Panc1 (cell line): Measurements from ENCODE around the gene SASH3. TPM values are rescaled to one million over a fixed set of nuclear protein-coding genes. Genes with fewer than 3 reads are reported as not detected.

Experiments
- ATAC-seq: fragments of 200-7000 bp; cut with Tn5 transposase; 2 replicates; pipeline ENCODE4 v1.9.1; 2020; ENCODE audit warnings: mild to moderate bottlenecking, moderate library complexity
- BruUV-seq: library from RNA; stranded (reverse); fragments of 400-500 nt; replicated peaks from 2 replicates; lab custom pipeline; 2021; lab: Mats Ljungman, UMichigan
- CTCF ChIA-PET: fragments of 300-600 bp; sonication (Branson Sonifier 250); formaldehyde crosslinking; loops from one replicate; lab custom pipeline; 2022; ENCODE audit warnings: antibody characterized with exemption; lab: Charles Lee
- POLR2A ChIA-PET: fragments of 300-600 bp; sonication (Branson Sonifier 250); formaldehyde crosslinking; loops from one replicate; lab custom pipeline; 2022; ENCODE audit warnings: antibody characterized with exemption; lab: Charles Lee
- DNase-seq: peaks from one replicate; pipeline ENCODE4 v3.0.0-alpha.2; 2010; ENCODE audit warnings: low read depth, low spot score
- H3K27ac ChIP-seq: 2 replicates; pipeline ENCODE4 v1.5.1; 2011; ENCODE audit warnings: mild to moderate bottlenecking, low read length, inconsistent platforms
- H3K27me3 ChIP-seq: fragments of 200-500 bp; sonication (Bioruptor generic); 2 replicates; pipeline ENCODE4 v1.6.0; 2014; ENCODE audit warnings: low read length, inconsistent platforms; ENCODE audit not compliant: control insufficient read depth, insufficient read depth
- H3K36me3 ChIP-seq: fragments of 200-500 bp; sonication (Bioruptor generic); 2 replicates; pipeline ENCODE4 v1.5.1; 2014; ENCODE audit warnings: inconsistent platforms, mild to moderate bottlenecking, low read length, moderate library complexity; ENCODE audit not compliant: control insufficient read depth, insufficient read depth
- H3K4me1 ChIP-seq: 2 replicates; pipeline ENCODE4 v1.5.1; 2011; ENCODE audit warnings: inconsistent platforms, mild to moderate bottlenecking, low read length, moderate library complexity; ENCODE audit not compliant: control insufficient read depth, insufficient read depth
- H3K4me3 ChIP-seq, 2 experiments: 2 replicates each; pipeline ENCODE4 v1.5.1; 2011 to 2012; ENCODE audit warnings: low read depth in 2 of 2, low read length in 2 of 2, mild to moderate bottlenecking in 2 of 2, inconsistent platforms in 1 of 2, moderate library complexity in 1 of 2
- H3K9me3 ChIP-seq: fragments of 200-500 bp; sonication (Bioruptor generic); 2 replicates; pipeline ENCODE4 v1.5.1; 2014; ENCODE audit warnings: low read depth, mild to moderate bottlenecking, inconsistent platforms, low read length, moderate library complexity; ENCODE audit not compliant: control insufficient read depth, insufficient read depth
- POLR2AphosphoS5 ChIP-seq: IDR thresholded peaks from 2 replicates; pipeline ENCODE4 v1.6.1; 2012; ENCODE audit warnings: mild to moderate bottlenecking, low read depth, low read length, moderate library complexity
- REST ChIP-seq, 2 experiments: IDR thresholded peaks; 2 replicates each; pipeline ENCODE4 v1.6.1; 2011 to 2012; ENCODE audit warnings: low read depth in 2 of 2, control low read depth in 1 of 2, low read length in 1 of 2, mild to moderate bottlenecking in 1 of 2, moderate library complexity in 1 of 2; ENCODE audit not compliant: insufficient read depth in 1 of 2
- SIN3A ChIP-seq: IDR thresholded peaks from 2 replicates; pipeline ENCODE4 v1.6.1; 2012; ENCODE audit warnings: low read depth, mild to moderate bottlenecking, low read length, moderate library complexity, borderline replicate concordance; ENCODE audit not compliant: insufficient read depth
- TCF7L2 ChIP-seq: IDR thresholded peaks from 2 replicates; pipeline ENCODE4 v1.6.1; 2011; ENCODE audit warnings: mild to moderate bottlenecking, low read depth, low read length, inconsistent platforms
- in situ Hi-C: cut with HindIII; loops from 2 replicates; pipeline ENCODE4 v1.10.0; 2016; ENCODE audit warnings: low sequenced_read_pairs, low pct_unique_long_range_greater_than_20kb
- intact Hi-C: fragments of 100-400 bp; cut with micrococcal nuclease; formaldehyde crosslinking; loops from one replicate; pipeline ENCODE4 v1.10.0; 2022; ENCODE audit not compliant: unreplicated experiment
- total RNA-seq: library from RNA; stranded (reverse); gene quantifications from one replicate; pipeline ENCODE4 v1.2.1, GENCODE V29; 2021; ENCODE audit not compliant: unreplicated experiment
- TF ChIP-seq, protein P1 (sequence below): fragments of 450-650 bp; IDR thresholded peaks from 2 replicates; pipeline ENCODE4 v1.5.1; 2017; ENCODE audit warnings: mild to moderate bottlenecking

SASH3 gene
- total RNA-seq, 1 experiment from 2014 or later, result 0.33 TPM

- Histone ChIP-seq H3K27me3 (no peaks in the 10 kb centered on the region), H3K4me3 (no peak overlapping the region), H3K36me3 (no peaks in the 10 kb centered on the region), H3K27ac (no peak overlapping the region), H3K4me1 (no peaks in the 10 kb centered on the region), H3K9me3 (no peaks in the 10 kb centered on the region)
- in situ Hi-C loops, result no loop called here
- BruUV-seq, result TSS peak; percentile 21
- DNase-seq (no peak), ATAC-seq (no peak)
- ChIA-PET POLR2A (no interaction called here), CTCF (no interaction called here)
- intact Hi-C loops, result no loop called here
- TF ChIP-seq SIN3A (no peak), POLR2AphosphoS5 (no peak), TCF7L2 (no peak), REST (IDR thresholded peaks at IDR 0.05; ENCODE audit: insufficient read depth in 1 of 2, low read depth in 2 of 2, low read length in 1 of 2) (no peak)
- TF ChIP-seq, protein P1, sequence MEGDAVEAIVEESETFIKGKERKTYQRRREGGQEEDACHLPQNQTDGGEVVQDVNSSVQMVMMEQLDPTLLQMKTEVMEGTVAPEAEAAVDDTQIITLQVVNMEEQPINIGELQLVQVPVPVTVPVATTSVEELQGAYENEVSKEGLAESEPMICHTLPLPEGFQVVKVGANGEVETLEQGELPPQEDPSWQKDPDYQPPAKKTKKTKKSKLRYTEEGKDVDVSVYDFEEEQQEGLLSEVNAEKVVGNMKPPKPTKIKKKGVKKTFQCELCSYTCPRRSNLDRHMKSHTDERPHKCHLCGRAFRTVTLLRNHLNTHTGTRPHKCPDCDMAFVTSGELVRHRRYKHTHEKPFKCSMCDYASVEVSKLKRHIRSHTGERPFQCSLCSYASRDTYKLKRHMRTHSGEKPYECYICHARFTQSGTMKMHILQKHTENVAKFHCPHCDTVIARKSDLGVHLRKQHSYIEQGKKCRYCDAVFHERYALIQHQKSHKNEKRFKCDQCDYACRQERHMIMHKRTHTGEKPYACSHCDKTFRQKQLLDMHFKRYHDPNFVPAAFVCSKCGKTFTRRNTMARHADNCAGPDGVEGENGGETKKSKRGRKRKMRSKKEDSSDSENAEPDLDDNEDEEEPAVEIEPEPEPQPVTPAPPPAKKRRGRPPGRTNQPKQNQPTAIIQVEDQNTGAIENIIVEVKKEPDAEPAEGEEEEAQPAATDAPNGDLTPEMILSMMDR, result no peak
These were observed 38.4 kb downstream of the SASH3 start for GRCh38 chrX:129818123-129818522.

GRCh38 chrX:129823115-129823514, 43.4 kb downstream of the SASH3 start:
- DNase-seq (no peak), ATAC-seq (peak; percentile 94)
- H3K4me3 ChIP-seq, result no peak overlapping the region
- no peaks in the 10 kb centered on the region for H3K4me1 ChIP-seq
- ChIA-PET POLR2A (no interaction called here), CTCF (interaction anchor here (0.6 to 1.1 kb wide), 5 partner anchors 33 to 219 kb away, joined by 3 to 7 read pairs (median 4); no protein-coding TSS in a partner anchor)
- TSS peak; percentile 54 for BruUV-seq
- TF ChIP-seq, protein P1, result peak; percentile 74
- TF ChIP-seq REST (IDR thresholded peaks at IDR 0.05; ENCODE audit: insufficient read depth in 1 of 2, low read depth in 2 of 2, low read length in 1 of 2), result no peak
- in situ Hi-C loops (no loop called here), intact Hi-C loops (loop anchor here (2.0 kb wide), 1 partner anchor 218 kb away; no protein-coding TSS in a partner anchor)
- peaks cover 3% of the 10 kb centered on the region for H3K36me3 ChIP-seq
- H3K27me3 ChIP-seq, result no peaks in the 10 kb centered on the region
- H3K27ac ChIP-seq, result no peak overlapping the region
- no peaks in the 10 kb centered on the region for H3K9me3 ChIP-seq
